Amniotic epithelial cell (primary cell): Measurements from ENCODE around the gene ADAMTS19.
"Not testable (repeated sequence)": the region's sequence is repeated elsewhere in the genome, so short reads cannot be mapped to it uniquely, and the experiment has no call there.

Experiments
- DNase-seq: peaks from one replicate; pipeline ENCODE4 v3.0.0-alpha.2; 2010; ENCODE audit warnings: low read depth

Gene ADAMTS19, protein sequence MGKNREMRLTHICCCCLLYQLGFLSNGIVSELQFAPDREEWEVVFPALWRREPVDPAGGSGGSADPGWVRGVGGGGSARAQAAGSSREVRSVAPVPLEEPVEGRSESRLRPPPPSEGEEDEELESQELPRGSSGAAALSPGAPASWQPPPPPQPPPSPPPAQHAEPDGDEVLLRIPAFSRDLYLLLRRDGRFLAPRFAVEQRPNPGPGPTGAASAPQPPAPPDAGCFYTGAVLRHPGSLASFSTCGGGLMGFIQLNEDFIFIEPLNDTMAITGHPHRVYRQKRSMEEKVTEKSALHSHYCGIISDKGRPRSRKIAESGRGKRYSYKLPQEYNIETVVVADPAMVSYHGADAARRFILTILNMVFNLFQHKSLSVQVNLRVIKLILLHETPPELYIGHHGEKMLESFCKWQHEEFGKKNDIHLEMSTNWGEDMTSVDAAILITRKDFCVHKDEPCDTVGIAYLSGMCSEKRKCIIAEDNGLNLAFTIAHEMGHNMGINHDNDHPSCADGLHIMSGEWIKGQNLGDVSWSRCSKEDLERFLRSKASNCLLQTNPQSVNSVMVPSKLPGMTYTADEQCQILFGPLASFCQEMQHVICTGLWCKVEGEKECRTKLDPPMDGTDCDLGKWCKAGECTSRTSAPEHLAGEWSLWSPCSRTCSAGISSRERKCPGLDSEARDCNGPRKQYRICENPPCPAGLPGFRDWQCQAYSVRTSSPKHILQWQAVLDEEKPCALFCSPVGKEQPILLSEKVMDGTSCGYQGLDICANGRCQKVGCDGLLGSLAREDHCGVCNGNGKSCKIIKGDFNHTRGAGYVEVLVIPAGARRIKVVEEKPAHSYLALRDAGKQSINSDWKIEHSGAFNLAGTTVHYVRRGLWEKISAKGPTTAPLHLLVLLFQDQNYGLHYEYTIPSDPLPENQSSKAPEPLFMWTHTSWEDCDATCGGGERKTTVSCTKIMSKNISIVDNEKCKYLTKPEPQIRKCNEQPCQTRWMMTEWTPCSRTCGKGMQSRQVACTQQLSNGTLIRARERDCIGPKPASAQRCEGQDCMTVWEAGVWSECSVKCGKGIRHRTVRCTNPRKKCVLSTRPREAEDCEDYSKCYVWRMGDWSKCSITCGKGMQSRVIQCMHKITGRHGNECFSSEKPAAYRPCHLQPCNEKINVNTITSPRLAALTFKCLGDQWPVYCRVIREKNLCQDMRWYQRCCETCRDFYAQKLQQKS

DNA sequence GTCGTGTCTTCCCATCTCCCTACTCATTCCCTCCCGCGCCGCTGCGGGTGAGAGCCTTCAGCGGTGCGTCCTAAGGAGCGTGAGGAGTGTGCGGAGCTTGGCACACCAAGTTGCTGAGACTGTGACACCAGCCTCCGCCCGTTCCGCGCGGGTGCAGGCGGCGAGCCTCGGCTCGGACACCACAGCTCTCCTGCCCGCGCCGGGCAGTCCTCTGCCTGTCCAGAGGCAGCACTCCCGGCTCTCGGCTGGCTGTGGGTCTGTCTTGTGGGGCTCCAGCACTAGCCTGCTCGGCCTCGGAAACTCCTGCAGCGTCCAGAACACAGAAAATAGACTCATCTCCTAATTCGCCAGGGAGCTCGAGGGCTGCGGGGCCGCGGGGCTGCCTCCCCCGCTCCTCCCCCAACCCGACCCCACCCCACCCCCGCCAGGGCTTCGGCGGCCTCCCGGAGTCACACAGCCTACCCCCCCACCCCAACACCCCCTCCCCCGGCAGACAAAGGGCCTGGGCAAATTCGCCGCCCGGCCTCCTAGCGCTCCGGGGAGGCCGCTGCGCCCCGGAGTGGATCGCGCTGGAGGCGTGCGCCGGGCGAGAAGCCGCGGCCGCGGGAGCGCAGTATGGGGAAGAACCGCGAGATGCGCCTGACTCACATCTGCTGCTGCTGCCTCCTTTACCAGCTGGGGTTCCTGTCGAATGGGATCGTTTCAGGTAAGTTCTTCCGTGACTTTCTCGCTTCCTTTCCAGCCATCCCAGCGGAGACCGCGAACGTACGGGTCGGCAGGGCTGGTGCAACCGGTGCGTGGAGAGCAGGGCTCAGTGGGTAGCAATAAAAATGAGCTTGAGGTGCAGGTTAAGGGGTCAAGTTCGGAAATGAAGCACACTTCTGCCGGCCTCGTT lies at the start of gene ADAMTS19:
TSS of gene ADAMTS19 (plus strand) at position 522 of the 895 bp plus-strand sequence. CDS start at position 616, 94 bp downstream.
- DNase-seq, result peak; percentile 51

GRCh38 chr5:129410488-129410887 lies 49.6 kb upstream of the ADAMTS19 start:
- no peak for DNase-seq

- DNase-seq, result peak; percentile 41
These were observed 47.4 kb upstream of the ADAMTS19 start for GRCh38 chr5:129412721-129413120.

DNA sequence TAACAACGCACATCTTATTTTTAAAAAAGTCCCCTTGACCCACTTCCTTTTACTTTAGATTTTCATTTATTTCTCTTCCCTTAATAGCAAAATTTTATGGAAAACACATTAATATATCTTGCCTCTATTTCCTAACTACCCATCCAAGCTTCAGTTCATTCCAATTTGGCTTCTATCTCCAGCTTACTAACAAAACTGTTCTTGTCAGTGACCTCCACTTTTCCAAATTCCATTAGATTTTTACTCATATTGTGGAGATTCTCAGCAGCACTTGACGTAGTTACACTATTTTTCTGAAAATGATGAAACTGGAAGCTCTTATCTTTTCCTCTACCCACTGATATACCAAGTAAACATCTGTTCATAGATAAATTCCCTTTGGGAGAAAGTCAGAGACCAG lies 46.5 kb upstream of the ADAMTS19 start:
- DNase-seq, result peak; percentile 50

DNA sequence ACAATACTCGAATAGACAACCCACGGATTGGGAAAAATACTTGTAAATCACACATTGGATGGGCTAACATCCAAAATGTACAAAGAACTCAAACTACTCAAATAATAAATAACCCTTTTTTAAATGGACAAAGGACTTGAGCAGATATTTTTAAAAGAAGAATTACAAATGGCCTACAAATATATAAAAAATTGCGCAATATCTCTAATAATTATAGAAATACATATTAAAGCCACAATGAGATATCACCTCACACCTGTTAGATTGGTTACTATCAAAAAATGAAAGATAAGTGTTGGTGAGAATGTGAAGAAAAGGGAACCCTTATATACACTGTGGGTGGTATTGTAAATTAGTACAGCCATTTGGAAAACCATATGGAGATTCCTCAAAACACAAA lies 40.8 kb upstream of the ADAMTS19 start:
- DNase-seq, result no peak

DNA sequence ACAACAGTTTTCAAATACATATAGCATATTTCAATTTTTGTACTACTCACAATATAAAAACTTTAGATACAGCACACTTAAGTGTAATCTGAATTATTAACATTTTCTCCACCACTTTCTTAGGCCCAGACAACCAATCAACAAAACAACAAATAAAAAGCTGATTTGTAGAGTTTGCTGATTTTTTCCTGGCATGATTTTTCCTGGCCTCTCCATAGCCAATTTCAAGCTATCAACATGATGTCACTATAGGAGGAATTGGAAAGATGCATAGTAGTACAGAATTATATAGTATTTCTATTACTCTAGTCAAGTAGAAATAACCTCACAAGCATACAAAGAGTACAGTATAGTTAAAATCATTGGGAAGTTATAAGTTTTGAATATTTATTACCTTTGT lies 35.1 kb upstream of the ADAMTS19 start:
- DNase-seq, result no peak

- DNase-seq, result no peak
These were observed 34.0 kb upstream of the ADAMTS19 start for GRCh38 chr5:129426071-129426470.

GRCh38 chr5:129428636-129429035 lies 31.5 kb upstream of the ADAMTS19 start:
- not testable (repeated sequence) for DNase-seq

- DNase-seq, result no peak
These were observed 28.7 kb upstream of the ADAMTS19 start for GRCh38 chr5:129431406-129431805.

GRCh38 chr5:129438322-129438721 lies 21.8 kb upstream of the ADAMTS19 start:
- DNase-seq, result peak; percentile 5

- DNase-seq, result no peak
These were observed 19.7 kb upstream of the ADAMTS19 start for GRCh38 chr5:129440424-129440823.

GRCh38 chr5:129441096-129441495 lies 19.0 kb upstream of the ADAMTS19 start:
- no peak for DNase-seq

- no peak for DNase-seq
These were observed 14.7 kb upstream of the ADAMTS19 start for GRCh38 chr5:129445379-129445778.

- no peak for DNase-seq
These were observed 12.1 kb upstream of the ADAMTS19 start for GRCh38 chr5:129447968-129448367.

GRCh38 chr5:129448654-129449053 lies 11.4 kb upstream of the ADAMTS19 start:
- no peak for DNase-seq

DNA sequence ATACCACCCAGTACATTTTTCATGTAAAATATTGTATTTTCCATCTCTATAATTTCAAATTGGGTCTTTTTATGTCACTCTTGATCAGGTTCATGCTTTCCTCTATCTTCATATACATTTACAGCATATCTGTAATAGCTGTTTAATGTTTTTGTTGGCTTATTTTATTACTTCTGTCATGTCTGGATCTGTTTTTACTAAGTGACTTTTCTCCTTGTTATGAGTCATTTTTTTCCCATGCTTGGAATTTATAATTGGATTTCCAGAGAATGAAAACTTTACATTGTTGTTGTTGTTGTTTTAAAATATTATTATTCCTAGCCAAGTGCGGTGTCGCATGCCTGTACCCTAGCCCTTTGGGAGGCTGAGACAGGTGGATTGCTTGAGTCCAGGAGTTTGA lies 5.6 kb upstream of the ADAMTS19 start:
- no peak for DNase-seq

GRCh38 chr5:129459450-129459776 lies 685 bp upstream of the ADAMTS19 start:
- DNase-seq, result no peak

DNA sequence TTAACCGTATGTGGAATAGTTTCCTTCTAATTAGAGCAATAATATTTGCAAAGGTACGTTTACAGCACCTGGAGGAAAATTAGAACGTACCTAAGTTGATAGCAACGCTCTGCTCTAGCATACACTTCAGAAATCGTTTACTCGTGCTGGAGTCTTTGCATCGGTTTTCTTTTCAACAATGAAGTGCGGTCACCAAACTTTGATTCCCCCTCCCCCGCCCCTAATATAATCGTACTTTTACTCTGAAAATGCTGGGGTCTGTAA lies 506 bp downstream of the ADAMTS19 start:
- peak; percentile 13 for DNase-seq

GRCh38 chr5:129460936-129461710 lies 1.0 kb downstream of the ADAMTS19 start:
- DNase-seq, result no peak

DNA sequence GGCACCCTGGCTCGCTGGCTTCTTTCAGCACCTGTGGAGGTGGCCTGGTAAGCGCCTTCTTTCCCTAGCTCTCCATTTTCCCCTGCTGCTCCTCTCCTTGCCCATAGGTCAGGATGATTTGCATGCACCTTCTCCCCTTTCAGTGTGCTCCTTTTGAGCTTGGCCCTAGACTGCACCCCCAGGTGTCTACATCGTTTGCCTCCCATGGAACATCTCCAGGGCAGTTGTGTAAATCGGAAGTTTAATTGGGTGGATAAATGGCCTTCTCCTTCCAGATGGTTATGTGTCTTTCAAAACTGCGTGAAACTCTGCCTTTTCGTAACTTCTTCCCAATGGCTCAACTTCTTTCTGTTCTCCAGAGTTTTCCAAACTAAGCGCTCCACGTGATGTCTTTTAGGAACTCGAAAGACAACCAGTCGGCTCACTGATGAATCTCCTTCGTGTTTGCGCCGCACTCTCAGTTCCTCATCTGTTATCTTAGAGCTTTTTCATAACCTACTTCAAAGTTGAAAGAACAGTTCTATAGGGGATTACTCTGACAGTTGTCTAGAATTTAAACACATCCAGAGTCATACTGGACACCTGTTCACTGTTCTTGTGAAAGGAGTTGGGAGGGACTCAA lies 1.7 kb downstream of the ADAMTS19 start:
- no peak for DNase-seq
